CD14-positive monocyte (primary cell): ENCODE data around the gene SEPTIN2. TPM values are rescaled to one million over a fixed set of nuclear protein-coding genes. Genes with fewer than 3 reads are reported as not detected.

Source experiments
- DNase-seq, 3 donors: peaks; one replicate each; pipeline ENCODE4 v3.0.0-alpha.2; 2011 to 2022
- H2AFZ ChIP-seq: 2 replicates; pipeline ENCODE4 v1.6.0; 2012; ENCODE audit warnings: mild to moderate bottlenecking, low read depth, low read length, inconsistent platforms; ENCODE audit not compliant: insufficient read depth, poor library complexity, severe bottlenecking
- H3K27ac ChIP-seq, 2 donors: 1 replicate in 1 of 2; 2 replicates in 1 of 2; pipeline ENCODE4 v1.5.1; 2012 to 2013; ENCODE audit warnings: low read length in 2 of 2, control low read depth in 1 of 2, inconsistent platforms in 1 of 2, low read depth in 1 of 2, mild to moderate bottlenecking in 1 of 2
- H3K27me3 ChIP-seq, 2 donors: one replicate each; pipeline versions ENCODE4 v1.6.0 to v1.6.1; 2011 to 2013; ENCODE audit warnings: low read length in 2 of 2; ENCODE audit not compliant: control insufficient read depth in 2 of 2, insufficient read depth in 2 of 2
- H3K36me3 ChIP-seq, 2 donors: replicated peaks in 1 of 2; 1 replicate in 1 of 2; 2 replicates in 1 of 2; pipeline versions ENCODE4 v1.5.1 to v1.6.1; 2012 to 2013; ENCODE audit warnings: low read length in 2 of 2, control low read depth in 1 of 2, inconsistent platforms in 1 of 2, mild to moderate bottlenecking in 1 of 2; ENCODE audit not compliant: insufficient read depth in 2 of 2, control insufficient read depth in 1 of 2
- H3K4me1 ChIP-seq, 2 donors: 1 replicate in 1 of 2; 2 replicates in 1 of 2; pipeline versions ENCODE4 v1.5.1 to v1.6.1; 2012 to 2013; ENCODE audit warnings: low read length in 2 of 2, control low read depth in 1 of 2, inconsistent platforms in 1 of 2, mild to moderate bottlenecking in 1 of 2, moderate library complexity in 1 of 2; ENCODE audit not compliant: insufficient read depth in 2 of 2, control insufficient read depth in 1 of 2
- H3K4me2 ChIP-seq: replicated peaks from 2 replicates; pipeline ENCODE3; 2012; ENCODE audit warnings: low read length, moderate library complexity, mild to moderate bottlenecking; ENCODE audit not compliant: poor library complexity, severe bottlenecking; ENCODE audit errors: extremely low read depth
- H3K4me3 ChIP-seq, 3 experiments: fragments of 200-600 bp in 1 of 3; sonication (generic) in 1 of 3; replicated peaks in 1 of 3; 1 replicate in 2 of 3; 2 replicates in 1 of 3; pipeline ENCODE4 v1.5.1; 2011 to 2013; ENCODE audit warnings: low read length in 3 of 3, mild to moderate bottlenecking in 3 of 3, control low read depth in 2 of 3, low read depth in 2 of 3, inconsistent platforms in 1 of 3, moderate library complexity in 1 of 3
- H3K79me2 ChIP-seq: 2 replicates; pipeline ENCODE4 v1.6.0; 2012; ENCODE audit warnings: mild to moderate bottlenecking, control low read depth, inconsistent platforms, low read length, moderate library complexity; ENCODE audit not compliant: insufficient read depth
- H3K9ac ChIP-seq: 2 replicates; pipeline ENCODE4 v1.6.0; 2017; ENCODE audit warnings: low read length, mild to moderate bottlenecking; ENCODE audit not compliant: insufficient read depth, poor library complexity, severe bottlenecking
- H3K9me3 ChIP-seq, 2 donors: replicated peaks in 1 of 2; 1 replicate in 1 of 2; 2 replicates in 1 of 2; pipeline versions ENCODE4 v1.5.1 to v1.6.1; 2012 to 2013; ENCODE audit warnings: low read length in 2 of 2, control low read depth in 1 of 2; ENCODE audit not compliant: control insufficient read depth in 1 of 2, insufficient read depth in 1 of 2
- H4K20me1 ChIP-seq: 2 replicates; pipeline ENCODE4 v1.6.0; 2012; ENCODE audit warnings: mild to moderate bottlenecking, low read length, control low read depth, moderate library complexity; ENCODE audit not compliant: insufficient read depth
- H3K27ac Mint-ChIP-seq, 7 donors: one replicate each; pipeline ENCODE4 v1.8.0; 2020; ENCODE audit warnings: mild to moderate bottlenecking in 7 of 7, mixed read lengths in 7 of 7, moderate library complexity in 6 of 7, inconsistent platforms in 2 of 7
- H3K27me3 Mint-ChIP-seq, 3 donors: one replicate each; pipeline ENCODE4 v1.8.0; 2021 to 2022; ENCODE audit warnings: low read depth in 3 of 3, mild to moderate bottlenecking in 3 of 3, mixed read lengths in 3 of 3, moderate library complexity in 3 of 3, inconsistent platforms in 1 of 3
- H3K36me3 Mint-ChIP-seq, 2 donors: one replicate each; pipeline ENCODE4 v1.8.0; 2020; ENCODE audit warnings: mixed read lengths in 2 of 2, inconsistent platforms in 1 of 2, mild to moderate bottlenecking in 1 of 2
- H3K4me1 Mint-ChIP-seq: one replicate; pipeline ENCODE4 v1.8.0; 2020; ENCODE audit warnings: mild to moderate bottlenecking, mixed read lengths
- H3K4me3 Mint-ChIP-seq, 2 donors: one replicate each; pipeline ENCODE4 v1.8.0; 2020; ENCODE audit warnings: mild to moderate bottlenecking in 2 of 2, mixed read lengths in 2 of 2, moderate library complexity in 1 of 2
- H3K9me3 Mint-ChIP-seq, 7 donors: one replicate each; pipeline ENCODE4 v1.8.0; 2020 to 2022; ENCODE audit warnings: mixed read lengths in 7 of 7, mild to moderate bottlenecking in 6 of 7, moderate library complexity in 6 of 7, inconsistent platforms in 2 of 7
- WGBS: methylation state at CpG from one replicate; pipeline ENCODE4 v1.1.5; 2013; ENCODE audit warnings: missing lambda C conversion rate; ENCODE audit not compliant: insufficient coverage; 5-methylcytosine and 5-hydroxymethylcytosine counted together
- intact Hi-C, 2 donors: fragments of 100-400 bp; cut with micrococcal nuclease; formaldehyde crosslinking; loops; one replicate each; pipeline versions ENCODE4 v1.15.0 to v1.15.1; 2023
- polyA plus RNA-seq, 3 donors: library from polyadenylated mRNA; depleted of rRNA in 1 of 3; unstranded in 2 of 3; stranded (reverse) in 1 of 3; fragments of 300-500 nt in 2 of 3; fragments of >200 nt in 1 of 3; fragmentation: Illumina TruSeq in 2 of 3; gene quantifications; 1 replicate in 2 of 3; 2 replicates in 1 of 3; pipeline ENCODE4 v1.2.3, GENCODE V29; 2012 to 2021
- TF ChIP-seq, protein P1 (sequence below): fragments of 200-600 bp; IDR thresholded peaks from one replicate; pipeline ENCODE4 v1.8.0; 2022; ENCODE audit warnings: antibody characterized with exemption, mild to moderate bottlenecking

The SEPTIN2 gene
- polyA plus RNA-seq, 3 donors: 195 to 207 (median 203) TPM

DNA sequence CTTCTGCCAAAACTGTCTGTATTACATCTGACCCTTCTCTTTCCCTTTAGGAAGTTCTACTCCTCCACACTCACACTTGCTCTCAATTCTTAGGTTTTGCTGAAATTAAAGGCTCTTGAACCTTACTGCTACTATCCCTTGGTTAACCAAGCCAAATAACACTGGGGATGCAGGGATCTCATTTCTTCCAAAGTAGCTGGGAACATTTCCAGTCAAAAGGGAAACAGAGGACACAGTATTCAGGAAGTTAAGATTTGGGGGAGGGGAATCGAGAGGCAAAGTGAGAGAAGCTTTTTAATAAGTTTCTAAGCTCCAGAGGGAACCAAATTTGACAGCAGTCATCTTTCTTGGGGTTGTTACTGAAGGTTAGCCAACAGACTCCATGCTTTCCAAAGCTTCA, 6.2 kb downstream of the SEPTIN2 start:
- peaks cover 95% of the 10 kb centered on the region for H4K20me1 ChIP-seq
- Mint-ChIP-seq H3K9me3 (peaks cover 0 to 2% (median 0%) of the 10 kb centered on the region in 7 donors), H3K27me3 (no peaks in the 10 kb centered on the region), H3K4me3 (no peak overlapping the region), H3K36me3 (peaks cover 31% of the 10 kb centered on the region in 2 donors), H3K27ac (peak overlapping the region in 4 of 7 donors; percentile 39 to 73 (median 47)), H3K4me1 (peaks cover 71% of the 10 kb centered on the region)
- H3K4me2 ChIP-seq: peak overlapping the region; percentile 40
- no peaks in the 10 kb centered on the region for H3K9me3 ChIP-seq
- H3K9ac ChIP-seq: no peak overlapping the region
- TF ChIP-seq, protein P1, sequence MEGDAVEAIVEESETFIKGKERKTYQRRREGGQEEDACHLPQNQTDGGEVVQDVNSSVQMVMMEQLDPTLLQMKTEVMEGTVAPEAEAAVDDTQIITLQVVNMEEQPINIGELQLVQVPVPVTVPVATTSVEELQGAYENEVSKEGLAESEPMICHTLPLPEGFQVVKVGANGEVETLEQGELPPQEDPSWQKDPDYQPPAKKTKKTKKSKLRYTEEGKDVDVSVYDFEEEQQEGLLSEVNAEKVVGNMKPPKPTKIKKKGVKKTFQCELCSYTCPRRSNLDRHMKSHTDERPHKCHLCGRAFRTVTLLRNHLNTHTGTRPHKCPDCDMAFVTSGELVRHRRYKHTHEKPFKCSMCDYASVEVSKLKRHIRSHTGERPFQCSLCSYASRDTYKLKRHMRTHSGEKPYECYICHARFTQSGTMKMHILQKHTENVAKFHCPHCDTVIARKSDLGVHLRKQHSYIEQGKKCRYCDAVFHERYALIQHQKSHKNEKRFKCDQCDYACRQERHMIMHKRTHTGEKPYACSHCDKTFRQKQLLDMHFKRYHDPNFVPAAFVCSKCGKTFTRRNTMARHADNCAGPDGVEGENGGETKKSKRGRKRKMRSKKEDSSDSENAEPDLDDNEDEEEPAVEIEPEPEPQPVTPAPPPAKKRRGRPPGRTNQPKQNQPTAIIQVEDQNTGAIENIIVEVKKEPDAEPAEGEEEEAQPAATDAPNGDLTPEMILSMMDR: no peak
- H3K36me3 ChIP-seq: peaks cover 9 to 18% of the 10 kb centered on the region in 2 donors
- H3K79me2 ChIP-seq: peaks cover 93% of the 10 kb centered on the region
- H2AFZ ChIP-seq: no peak overlapping the region
- DNase-seq: no peak
- peaks cover 35 to 66% of the 10 kb centered on the region in 2 donors for H3K4me1 ChIP-seq
- H3K27ac ChIP-seq: peak overlapping the region in 1 of 2 donors; percentile 50
- H3K4me3 ChIP-seq: peak overlapping the region in 1 of 3 experiments; percentile 28
- intact Hi-C loops: no loop called here
- H3K27me3 ChIP-seq: no peaks in the 10 kb centered on the region
- 17% methylated on average over 1 of the region's 1 CpG for WGBS

DNA sequence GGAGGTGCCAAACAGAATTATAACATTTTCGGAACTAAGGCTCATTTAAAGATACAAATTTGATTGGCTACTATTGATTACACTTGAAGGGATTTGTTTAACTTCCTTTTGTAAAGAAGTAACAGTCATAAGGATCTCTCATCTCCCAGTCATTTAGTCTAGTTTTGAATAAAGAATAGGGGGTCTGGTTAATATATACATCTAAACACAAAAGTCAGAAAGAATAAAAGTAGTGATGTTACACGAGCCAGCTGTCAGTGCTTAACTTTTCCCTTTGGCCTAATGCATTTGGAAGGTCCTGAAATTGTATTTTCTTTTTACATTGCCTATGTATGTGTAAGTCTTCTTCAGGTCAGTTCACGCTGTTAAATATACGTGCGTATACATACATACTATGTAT, 8.1 kb downstream of the SEPTIN2 start:
- no CpG with 5 or more reads among the region's 5 CpGs for WGBS
- Mint-ChIP-seq H3K4me3 (no peak overlapping the region), H3K4me1 (peaks cover 52% of the 10 kb centered on the region), H3K36me3 (peaks cover 36 to 45% of the 10 kb centered on the region in 2 donors), H3K9me3 (peaks cover 0 to 2% (median 0%) of the 10 kb centered on the region in 7 donors), H3K27ac (peak overlapping the region in 2 of 7 donors; percentile 75 to 86), H3K27me3 (no peaks in the 10 kb centered on the region)
- Histone ChIP-seq H3K4me2 (no peak overlapping the region), H3K79me2 (peaks cover 89% of the 10 kb centered on the region), H3K9me3 (no peaks in the 10 kb centered on the region), H3K36me3 (peaks cover 17 to 37% of the 10 kb centered on the region in 2 donors), H3K27ac (peak overlapping the region in 1 of 2 donors; percentile 44), H2AFZ (no peak overlapping the region), H3K9ac (no peak overlapping the region), H3K27me3 (no peaks in the 10 kb centered on the region), H3K4me3 (no peak overlapping the region), H4K20me1 (peaks cover 94% of the 10 kb centered on the region), H3K4me1 (peaks cover 22 to 48% of the 10 kb centered on the region in 2 donors)
- DNase-seq: no peak
- TF ChIP-seq, protein P1: no peak
- intact Hi-C loops: no loop called here
